GM18873 (cell line): ENCODE results near the gene PCDHGA8.
"Not testable (repeated sequence)": the region's sequence is repeated elsewhere in the genome, so short reads cannot be mapped to it uniquely, and the experiment has no call there.

Experiments used
- ATAC-seq: cut with Tn5 transposase; IDR thresholded peaks from one replicate; pipeline ENCODE4 v1.9.1; 2021; ENCODE audit warnings: mild to moderate bottlenecking, moderate library complexity, moderate number of reproducible peaks; ENCODE audit not compliant: unreplicated experiment, low FRiP score

PCDHGA8 gene

GRCh38 chr5:141399555-141400258, 7.3 kb downstream of the PCDHGA8 start:
- ATAC-seq: no peak

GRCh38 chr5:141402553-141403243, 10.3 kb downstream of the PCDHGA8 start, which contains the start of gene PCDHGA9:
Gene PCDHGA9 (plus strand): TSS chr5:141402778. CDS start chr5:141402953, 175 bp downstream.
- no peak for ATAC-seq

GRCh38 chr5:141403387-141403786, 11.0 kb downstream of the PCDHGA8 start:
- no peak for ATAC-seq

GRCh38 chr5:141407790-141408505, 15.5 kb downstream of the PCDHGA8 start, which contains the start of gene PCDHGB6:
Gene PCDHGB6 (plus strand): TSS chr5:141408021. CDS start chr5:141408203, 182 bp downstream.
- peak; percentile 67 for ATAC-seq

- no peak for ATAC-seq
These were observed 17.3 kb downstream of the PCDHGA8 start for GRCh38 chr5:141409598-141410306.

- ATAC-seq: no peak
These were observed 19.1 kb downstream of the PCDHGA8 start for GRCh38 chr5:141411575-141411974.

- peak; percentile 65 for ATAC-seq
These were observed 20.6 kb downstream of the PCDHGA8 start, which contains the start of gene PCDHGA10 for GRCh38 chr5:141412854-141413539. Gene PCDHGA10 (plus strand): TSS chr5:141412987. CDS start chr5:141413176, 189 bp downstream.

- no peak for ATAC-seq
These were observed 21.2 kb downstream of the PCDHGA8 start for GRCh38 chr5:141413540-141414069.

GRCh38 chr5:141414548-141415274, 22.3 kb downstream of the PCDHGA8 start:
- not testable (repeated sequence) for ATAC-seq

- ATAC-seq: not testable (repeated sequence)
These were observed 22.8 kb downstream of the PCDHGA8 start for GRCh38 chr5:141415275-141415618.

- peak; percentile 63 for ATAC-seq
These were observed 25.2 kb downstream of the PCDHGA8 start, which contains the start of gene PCDHGB7 for GRCh38 chr5:141417494-141418172. Gene PCDHGB7 (plus strand): TSS chr5:141417677. CDS start chr5:141417860, 183 bp downstream.

- no peak for ATAC-seq
These were observed 26.8 kb downstream of the PCDHGA8 start for GRCh38 chr5:141419074-141419880.

- no peak for ATAC-seq
These were observed 28.5 kb downstream of the PCDHGA8 start, which contains the start of gene PCDHGA11 for GRCh38 chr5:141420855-141421488. Gene PCDHGA11 (plus strand): TSS chr5:141421051. CDS start chr5:141421228, 177 bp downstream.

GRCh38 chr5:141421489-141421855, 29.0 kb downstream of the PCDHGA8 start:
- no peak for ATAC-seq

GRCh38 chr5:141422742-141423291, 30.4 kb downstream of the PCDHGA8 start:
- ATAC-seq: no peak

- no peak for ATAC-seq
These were observed 35.5 kb downstream of the PCDHGA8 start for GRCh38 chr5:141427783-141428426.
